ENCODE measurements around the gene ADRA2C. TPM values are rescaled to one million over a fixed set of nuclear protein-coding genes. Genes with fewer than 3 reads are reported as not detected.
A peak's percentile ranks its signal among the peaks of the same experiment; 100 is the strongest.

Gene ADRA2C
- total and polyA plus RNA-seq, 2 of the 13 experiments (the other 11 are each of a cell fraction or from before 2014, with no cell fraction given) = 15.4 to 69.7 TPM

DNA sequence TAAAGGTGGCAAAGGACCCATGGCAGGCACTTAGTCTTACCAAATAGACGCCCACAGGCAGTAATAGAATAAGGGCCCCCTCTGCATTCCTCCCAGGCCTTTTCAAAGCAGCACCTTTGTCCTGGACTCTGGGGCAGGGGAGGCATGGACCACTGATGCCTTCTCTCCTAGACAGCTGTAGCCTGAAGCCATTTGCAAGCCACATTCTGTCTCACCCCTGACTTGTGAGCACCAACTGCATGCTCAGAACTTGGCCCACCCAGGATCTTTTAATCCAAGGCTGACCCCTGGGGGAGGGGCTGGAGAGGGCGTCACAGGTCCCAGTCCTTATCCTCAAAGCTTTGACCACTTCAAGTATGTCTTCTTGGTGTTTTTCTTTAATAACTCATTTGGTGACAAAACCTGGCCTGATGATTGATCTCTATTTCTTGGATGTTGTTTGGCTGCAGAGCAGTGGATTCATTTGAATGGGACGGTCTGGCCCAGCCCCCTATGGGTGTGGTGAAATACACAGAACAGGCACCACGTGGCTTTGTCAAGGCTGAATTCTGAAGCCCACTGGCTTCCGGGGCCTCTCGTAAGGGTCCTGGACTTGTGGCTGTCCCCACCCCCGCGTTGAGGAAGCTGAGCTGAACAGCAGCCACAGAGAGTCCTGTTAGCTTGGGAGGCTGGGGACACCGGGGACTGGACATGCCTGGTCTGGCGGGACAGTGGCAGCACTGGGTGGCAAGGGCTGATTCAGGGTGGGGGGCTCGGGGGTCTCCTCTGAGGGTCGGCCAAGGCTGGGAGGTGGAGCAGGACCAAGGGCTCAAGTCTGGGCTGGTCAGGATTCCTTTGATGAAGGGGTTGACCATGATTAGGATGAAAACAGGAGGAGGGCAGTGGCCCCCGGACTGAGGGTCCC lies 36.6 kb downstream of the ADRA2C start (continued):
- TF ChIP-seq ZGPAT (CRISPR knock-in tag; IDR thresholded peaks at IDR 0.05) = peak; percentile 32; the same call in 1 of the 2 replicates
- peak; percentile 27; the same call in 1 of the 2 replicates for TF ChIP-seq ELF3 (CRISPR knock-in tag; IDR thresholded peaks at IDR 0.05)
- TF ChIP-seq, protein P1, sequence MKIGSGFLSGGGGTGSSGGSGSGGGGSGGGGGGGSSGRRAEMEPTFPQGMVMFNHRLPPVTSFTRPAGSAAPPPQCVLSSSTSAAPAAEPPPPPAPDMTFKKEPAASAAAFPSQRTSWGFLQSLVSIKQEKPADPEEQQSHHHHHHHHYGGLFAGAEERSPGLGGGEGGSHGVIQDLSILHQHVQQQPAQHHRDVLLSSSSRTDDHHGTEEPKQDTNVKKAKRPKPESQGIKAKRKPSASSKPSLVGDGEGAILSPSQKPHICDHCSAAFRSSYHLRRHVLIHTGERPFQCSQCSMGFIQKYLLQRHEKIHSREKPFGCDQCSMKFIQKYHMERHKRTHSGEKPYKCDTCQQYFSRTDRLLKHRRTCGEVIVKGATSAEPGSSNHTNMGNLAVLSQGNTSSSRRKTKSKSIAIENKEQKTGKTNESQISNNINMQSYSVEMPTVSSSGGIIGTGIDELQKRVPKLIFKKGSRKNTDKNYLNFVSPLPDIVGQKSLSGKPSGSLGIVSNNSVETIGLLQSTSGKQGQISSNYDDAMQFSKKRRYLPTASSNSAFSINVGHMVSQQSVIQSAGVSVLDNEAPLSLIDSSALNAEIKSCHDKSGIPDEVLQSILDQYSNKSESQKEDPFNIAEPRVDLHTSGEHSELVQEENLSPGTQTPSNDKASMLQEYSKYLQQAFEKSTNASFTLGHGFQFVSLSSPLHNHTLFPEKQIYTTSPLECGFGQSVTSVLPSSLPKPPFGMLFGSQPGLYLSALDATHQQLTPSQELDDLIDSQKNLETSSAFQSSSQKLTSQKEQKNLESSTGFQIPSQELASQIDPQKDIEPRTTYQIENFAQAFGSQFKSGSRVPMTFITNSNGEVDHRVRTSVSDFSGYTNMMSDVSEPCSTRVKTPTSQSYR (CRISPR knock-in tag; IDR thresholded peaks at IDR 0.05; ENCODE audit: borderline replicate concordance) = peak; percentile 74
- no peak for TF ChIP-seq NPAS2 (CRISPR knock-in tag; IDR thresholded peaks at IDR 0.05; ENCODE audit: borderline replicate concordance)
- TF ChIP-seq ATF7-NPFF (CRISPR knock-in tag; IDR thresholded peaks at IDR 0.05; ENCODE audit: low read depth) = no peak
- TF ChIP-seq MXI1 (IDR thresholded peaks at IDR 0.05; ENCODE audit: borderline replicate concordance, low read depth, low read length) = peak; percentile 35; the same call in 1 of the 3 replicates
- TF ChIP-seq, protein P2, sequence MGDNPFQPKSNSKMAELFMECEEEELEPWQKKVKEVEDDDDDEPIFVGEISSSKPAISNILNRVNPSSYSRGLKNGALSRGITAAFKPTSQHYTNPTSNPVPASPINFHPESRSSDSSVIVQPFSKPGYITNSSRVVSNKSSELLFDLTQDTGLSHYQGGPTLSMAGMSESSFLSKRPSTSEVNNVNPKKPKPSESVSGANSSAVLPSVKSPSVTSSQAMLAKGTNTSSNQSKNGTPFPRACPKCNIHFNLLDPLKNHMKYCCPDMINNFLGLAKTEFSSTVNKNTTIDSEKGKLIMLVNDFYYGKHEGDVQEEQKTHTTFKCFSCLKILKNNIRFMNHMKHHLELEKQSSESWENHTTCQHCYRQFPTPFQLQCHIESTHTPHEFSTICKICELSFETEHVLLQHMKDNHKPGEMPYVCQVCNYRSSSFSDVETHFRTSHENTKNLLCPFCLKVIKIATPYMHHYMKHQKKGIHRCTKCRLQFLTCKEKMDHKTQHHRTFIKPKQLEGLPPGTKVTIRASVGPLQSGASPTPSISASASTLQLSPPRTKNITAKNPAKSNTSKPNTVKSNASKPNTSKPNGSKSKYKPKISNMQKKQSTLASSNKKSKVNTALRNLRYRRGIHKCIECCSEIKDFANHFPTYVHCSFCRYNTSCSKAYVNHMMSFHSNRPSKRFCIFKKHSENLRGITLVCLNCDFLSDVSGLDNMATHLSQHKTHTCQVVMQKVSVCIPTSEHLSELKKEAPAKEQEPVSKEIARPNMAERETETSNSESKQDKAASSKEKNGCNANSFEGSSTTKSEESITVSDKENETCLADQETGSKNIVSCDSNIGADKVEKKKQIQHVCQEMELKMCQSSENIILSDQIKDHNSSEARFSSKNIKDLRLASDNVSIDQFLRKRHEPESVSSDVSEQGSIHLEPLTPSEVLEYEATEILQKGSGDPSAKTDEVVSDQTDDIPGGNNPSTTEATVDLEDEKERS (CRISPR knock-in tag; IDR thresholded peaks at IDR 0.05) = no peak
- peak; percentile 38; the same call in 1 of the 2 replicates for TF ChIP-seq SOX5 (CRISPR knock-in tag; IDR thresholded peaks at IDR 0.05; ENCODE audit: borderline replicate concordance)
- peak; percentile 22; the same call in 1 of the 2 replicates for TF ChIP-seq TFDP1 (CRISPR knock-in tag; IDR thresholded peaks at IDR 0.05; ENCODE audit: borderline replicate concordance)
- TF ChIP-seq NCOA2 (CRISPR knock-in tag; IDR thresholded peaks at IDR 0.05) = 0 out of 2 replicates have a peak, but pooled peaks have one; percentile 26
- peak; percentile 42; the same call in 1 of the 2 replicates for TF ChIP-seq KAT8 (CRISPR knock-in tag; IDR thresholded peaks at IDR 0.05)
- TF ChIP-seq SALL2 (CRISPR knock-in tag; IDR thresholded peaks at IDR 0.05) = peak; percentile 46; the same call in 1 of the 2 replicates
- peak; percentile 1; the same call in 1 of the 2 replicates for TF ChIP-seq GATAD1 (CRISPR knock-in tag; IDR thresholded peaks at IDR 0.05)

Data from HepG2 (cell line).